H1 (cell line): ENCODE measurements around the gene FRMD7. TPM values are rescaled to one million over a fixed set of nuclear protein-coding genes. Genes with fewer than 3 reads are reported as not detected.

Experiments
- ASH2L ChIP-seq: fragments of 200-600, 300-600 bp; sonication (generic); IDR thresholded peaks from one replicate; pipeline ENCODE4 v1.7.1; 2017; ENCODE audit warnings: low read length
- CREB1 ChIP-seq: IDR thresholded peaks from 2 replicates; pipeline ENCODE4 v1.6.1; 2012; ENCODE audit warnings: inconsistent platforms
- JUN ChIP-seq: IDR thresholded peaks from 2 replicates; pipeline ENCODE4 v1.6.1; 2011; ENCODE audit warnings: low read depth, mild to moderate bottlenecking, improper control_type of control experiment, low read length
- KDM4A ChIP-seq: IDR thresholded peaks from one replicate; pipeline ENCODE4 v1.7.1; 2012; ENCODE audit warnings: low read depth, mild to moderate bottlenecking, moderate library complexity, low read length, inconsistent platforms; ENCODE audit not compliant: severe bottlenecking
- POLR2A ChIP-seq, 2 experiments: IDR thresholded peaks; 1 replicate in 1 of 2; 2 replicates in 1 of 2; pipeline ENCODE4 v1.6.1; 2011; ENCODE audit warnings: low read depth in 2 of 2, low read length in 2 of 2, mild to moderate bottlenecking in 2 of 2; ENCODE audit errors: control extremely low read depth in 1 of 2
- POU5F1 ChIP-seq: IDR thresholded peaks from 2 replicates; pipeline ENCODE4 v1.6.1; 2011; ENCODE audit warnings: low read depth, mild to moderate bottlenecking, low read length, moderate library complexity
- SIX5 ChIP-seq: IDR thresholded peaks from 2 replicates; pipeline ENCODE4 v1.6.1; 2011; ENCODE audit warnings: mild to moderate bottlenecking, low read depth, low read length
- TAF7 ChIP-seq: optimal IDR thresholded peaks from 2 replicates; pipeline ENCODE3; 2011; ENCODE audit warnings: low read depth, mild to moderate bottlenecking, inconsistent platforms, low read length, moderate library complexity, borderline replicate concordance
- USF2 ChIP-seq: IDR thresholded peaks from 2 replicates; pipeline ENCODE4 v1.6.1; 2011; ENCODE audit warnings: low read length, improper control_type of control experiment
- polyA plus RNA-seq, 7 experiments: library from polyadenylated mRNA; depleted of rRNA in 3 of 7; stranded (reverse) in 5 of 7; unstranded in 2 of 7; fragments of >200 nt in 5 of 7; fragments of 200-250 nt in 2 of 7; gene quantifications; 1 replicate in 5 of 7; 2 replicates in 1 of 7; 4 replicates in 1 of 7; pipeline versions ENCODE4 v1.2.1 to v1.2.3, GENCODE V29; 2011 to 2013; ENCODE audit warnings: missing spikeins in 2 of 7, mixed read lengths in 2 of 7
- total RNA-seq: library from RNA; stranded (reverse); fragmentation: NEBNext Ultra II Directional; extraction: Animal tissue kit (Norgen Biotek cat#: 25700); gene quantifications from 2 replicates; pipeline ENCODE4 v1.2.1, GENCODE V29; 2021
- TF ChIP-seq, protein P1 (sequence below): fragments of 300-600 bp; sonication (generic); IDR thresholded peaks from 2 replicates; pipeline ENCODE4 v1.7.1; 2012; ENCODE audit warnings: low read length, moderate library complexity, mild to moderate bottlenecking, inconsistent platforms; ENCODE audit not compliant: insufficient replicate concordance

Gene FRMD7
- total and polyA plus RNA-seq, 2 of the 8 experiments (the other 6 are each of a cell fraction or from before 2014, with no cell fraction given) = not detected

GRCh38 chrX:132171478-132171877, 43.7 kb upstream of the FRMD7 start (continued):
- TF ChIP-seq, protein P1, sequence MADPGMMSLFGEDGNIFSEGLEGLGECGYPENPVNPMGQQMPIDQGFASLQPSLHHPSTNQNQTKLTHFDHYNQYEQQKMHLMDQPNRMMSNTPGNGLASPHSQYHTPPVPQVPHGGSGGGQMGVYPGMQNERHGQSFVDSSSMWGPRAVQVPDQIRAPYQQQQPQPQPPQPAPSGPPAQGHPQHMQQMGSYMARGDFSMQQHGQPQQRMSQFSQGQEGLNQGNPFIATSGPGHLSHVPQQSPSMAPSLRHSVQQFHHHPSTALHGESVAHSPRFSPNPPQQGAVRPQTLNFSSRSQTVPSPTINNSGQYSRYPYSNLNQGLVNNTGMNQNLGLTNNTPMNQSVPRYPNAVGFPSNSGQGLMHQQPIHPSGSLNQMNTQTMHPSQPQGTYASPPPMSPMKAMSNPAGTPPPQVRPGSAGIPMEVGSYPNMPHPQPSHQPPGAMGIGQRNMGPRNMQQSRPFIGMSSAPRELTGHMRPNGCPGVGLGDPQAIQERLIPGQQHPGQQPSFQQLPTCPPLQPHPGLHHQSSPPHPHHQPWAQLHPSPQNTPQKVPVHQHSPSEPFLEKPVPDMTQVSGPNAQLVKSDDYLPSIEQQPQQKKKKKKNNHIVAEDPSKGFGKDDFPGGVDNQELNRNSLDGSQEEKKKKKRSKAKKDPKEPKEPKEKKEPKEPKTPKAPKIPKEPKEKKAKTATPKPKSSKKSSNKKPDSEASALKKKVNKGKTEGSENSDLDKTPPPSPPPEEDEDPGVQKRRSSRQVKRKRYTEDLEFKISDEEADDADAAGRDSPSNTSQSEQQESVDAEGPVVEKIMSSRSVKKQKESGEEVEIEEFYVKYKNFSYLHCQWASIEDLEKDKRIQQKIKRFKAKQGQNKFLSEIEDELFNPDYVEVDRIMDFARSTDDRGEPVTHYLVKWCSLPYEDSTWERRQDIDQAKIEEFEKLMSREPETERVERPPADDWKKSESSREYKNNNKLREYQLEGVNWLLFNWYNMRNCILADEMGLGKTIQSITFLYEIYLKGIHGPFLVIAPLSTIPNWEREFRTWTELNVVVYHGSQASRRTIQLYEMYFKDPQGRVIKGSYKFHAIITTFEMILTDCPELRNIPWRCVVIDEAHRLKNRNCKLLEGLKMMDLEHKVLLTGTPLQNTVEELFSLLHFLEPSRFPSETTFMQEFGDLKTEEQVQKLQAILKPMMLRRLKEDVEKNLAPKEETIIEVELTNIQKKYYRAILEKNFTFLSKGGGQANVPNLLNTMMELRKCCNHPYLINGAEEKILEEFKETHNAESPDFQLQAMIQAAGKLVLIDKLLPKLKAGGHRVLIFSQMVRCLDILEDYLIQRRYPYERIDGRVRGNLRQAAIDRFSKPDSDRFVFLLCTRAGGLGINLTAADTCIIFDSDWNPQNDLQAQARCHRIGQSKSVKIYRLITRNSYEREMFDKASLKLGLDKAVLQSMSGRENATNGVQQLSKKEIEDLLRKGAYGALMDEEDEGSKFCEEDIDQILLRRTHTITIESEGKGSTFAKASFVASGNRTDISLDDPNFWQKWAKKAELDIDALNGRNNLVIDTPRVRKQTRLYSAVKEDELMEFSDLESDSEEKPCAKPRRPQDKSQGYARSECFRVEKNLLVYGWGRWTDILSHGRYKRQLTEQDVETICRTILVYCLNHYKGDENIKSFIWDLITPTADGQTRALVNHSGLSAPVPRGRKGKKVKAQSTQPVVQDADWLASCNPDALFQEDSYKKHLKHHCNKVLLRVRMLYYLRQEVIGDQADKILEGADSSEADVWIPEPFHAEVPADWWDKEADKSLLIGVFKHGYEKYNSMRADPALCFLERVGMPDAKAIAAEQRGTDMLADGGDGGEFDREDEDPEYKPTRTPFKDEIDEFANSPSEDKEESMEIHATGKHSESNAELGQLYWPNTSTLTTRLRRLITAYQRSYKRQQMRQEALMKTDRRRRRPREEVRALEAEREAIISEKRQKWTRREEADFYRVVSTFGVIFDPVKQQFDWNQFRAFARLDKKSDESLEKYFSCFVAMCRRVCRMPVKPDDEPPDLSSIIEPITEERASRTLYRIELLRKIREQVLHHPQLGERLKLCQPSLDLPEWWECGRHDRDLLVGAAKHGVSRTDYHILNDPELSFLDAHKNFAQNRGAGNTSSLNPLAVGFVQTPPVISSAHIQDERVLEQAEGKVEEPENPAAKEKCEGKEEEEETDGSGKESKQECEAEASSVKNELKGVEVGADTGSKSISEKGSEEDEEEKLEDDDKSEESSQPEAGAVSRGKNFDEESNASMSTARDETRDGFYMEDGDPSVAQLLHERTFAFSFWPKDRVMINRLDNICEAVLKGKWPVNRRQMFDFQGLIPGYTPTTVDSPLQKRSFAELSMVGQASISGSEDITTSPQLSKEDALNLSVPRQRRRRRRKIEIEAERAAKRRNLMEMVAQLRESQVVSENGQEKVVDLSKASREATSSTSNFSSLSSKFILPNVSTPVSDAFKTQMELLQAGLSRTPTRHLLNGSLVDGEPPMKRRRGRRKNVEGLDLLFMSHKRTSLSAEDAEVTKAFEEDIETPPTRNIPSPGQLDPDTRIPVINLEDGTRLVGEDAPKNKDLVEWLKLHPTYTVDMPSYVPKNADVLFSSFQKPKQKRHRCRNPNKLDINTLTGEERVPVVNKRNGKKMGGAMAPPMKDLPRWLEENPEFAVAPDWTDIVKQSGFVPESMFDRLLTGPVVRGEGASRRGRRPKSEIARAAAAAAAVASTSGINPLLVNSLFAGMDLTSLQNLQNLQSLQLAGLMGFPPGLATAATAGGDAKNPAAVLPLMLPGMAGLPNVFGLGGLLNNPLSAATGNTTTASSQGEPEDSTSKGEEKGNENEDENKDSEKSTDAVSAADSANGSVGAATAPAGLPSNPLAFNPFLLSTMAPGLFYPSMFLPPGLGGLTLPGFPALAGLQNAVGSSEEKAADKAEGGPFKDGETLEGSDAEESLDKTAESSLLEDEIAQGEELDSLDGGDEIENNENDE = no peak
- TF ChIP-seq CREB1 (no peak), SIX5 (no peak), ASH2L (no peak), TAF7 (no peak), USF2 (no peak), POLR2A (IDR thresholded peaks at IDR 0.05; ENCODE audit: control extremely low read depth in 1 of 2, low read depth in 2 of 2, low read length in 2 of 2) (no peak), POU5F1 (no peak), JUN (no peak), KDM4A (no peak)
